HCT116 (cell line): Measurements from ENCODE around the gene POLR3G. TPM values are rescaled to one million over a fixed set of nuclear protein-coding genes. Genes with fewer than 3 reads are reported as not detected.

Experiments
- ATAC-seq: fragments of 200-7000 bp; cut with Tn5 transposase; 2 replicates; pipeline ENCODE4 v1.9.1; 2020; ENCODE audit warnings: mild to moderate bottlenecking, moderate library complexity
- BruUV-seq: library from RNA; stranded (reverse); fragments of 400-500 nt; replicated peaks from 2 replicates; lab custom pipeline; 2021; lab: Mats Ljungman, UMichigan
- CTCF ChIA-PET: fragments of 300-600 bp; sonication (Branson Sonifier 250); formaldehyde crosslinking; loops from one replicate; lab custom pipeline; 2021; ENCODE audit warnings: antibody characterized with exemption; lab: Charles Lee
- POLR2A ChIA-PET: fragments of 300-600, 350-600 bp; sonication (Branson Sonifier 250); formaldehyde crosslinking; loops from one replicate; lab custom pipeline; 2021; ENCODE audit warnings: antibody characterized with exemption; lab: Charles Lee
- RAD21 ChIA-PET, 2 experiments: fragments of 300-600 bp; sonication (Branson Sonifier 250); formaldehyde crosslinking; loops; one replicate each; lab custom pipeline; 2023; ENCODE audit warnings: low total read pairs in 2 of 2; ENCODE audit not compliant: uncharacterized antibody in 2 of 2, unreplicated experiment in 2 of 2, low non-redundant PET in 1 of 2; lab: Charles Lee
- DNase-seq: peaks from one replicate; pipeline ENCODE4 v3.0.0-alpha.2; 2010; ENCODE audit warnings: low read depth, low spot score
- H2AFZ ChIP-seq: fragments of 200-600 bp; shearing (Covaris generic), sonication (generic); 2 replicates; pipeline ENCODE4 v1.6.1; 2017; ENCODE audit warnings: low read depth, mixed run types, mixed read lengths, antibody characterized with exemption, low read length; ENCODE audit not compliant: poor library complexity, severe bottlenecking
- H3K27ac ChIP-seq: 2 replicates; pipeline ENCODE4 v1.5.1; 2012; ENCODE audit warnings: low read depth, low read length
- H3K27me3 ChIP-seq: fragments of 200-600 bp; sonication (generic); 2 replicates; pipeline ENCODE4 v1.6.1; 2016; ENCODE audit warnings: mixed run types, low read length, mixed read lengths; ENCODE audit not compliant: insufficient read depth
- H3K36me3 ChIP-seq, 2 experiments: fragments of 200-500 bp in 1 of 2; fragments of 200-600 bp in 1 of 2; sonication (Bioruptor generic) in 1 of 2; sonication (generic) in 1 of 2; 2 replicates each; pipeline versions ENCODE4 v1.5.1 to v1.6.1; 2014 to 2016; ENCODE audit warnings: low read length in 2 of 2, inconsistent platforms in 1 of 2, mixed read lengths in 1 of 2, mixed run types in 1 of 2; ENCODE audit not compliant: insufficient read depth in 2 of 2, control insufficient read depth in 1 of 2
- H3K4me1 ChIP-seq, 2 experiments: fragments of 200-600 bp in 1 of 2; sonication (generic) in 1 of 2; 2 replicates each; pipeline versions ENCODE4 v1.5.1 to v1.6.1; 2012 to 2017; ENCODE audit warnings: low read length in 2 of 2, inconsistent platforms in 1 of 2, mild to moderate bottlenecking in 1 of 2, mixed read lengths in 1 of 2, mixed run types in 1 of 2, moderate library complexity in 1 of 2; ENCODE audit not compliant: insufficient read depth in 2 of 2, control insufficient read depth in 1 of 2
- H3K4me2 ChIP-seq: fragments of 200-600 bp; sonication (generic); 2 replicates; pipeline ENCODE4 v1.6.1; 2017; ENCODE audit warnings: mixed run types, low read length, mixed read lengths
- H3K4me3 ChIP-seq, 2 experiments: fragments of 200-600 bp in 1 of 2; sonication (generic) in 1 of 2; replicated peaks in 1 of 2; 2 replicates each; pipeline ENCODE4 v1.5.1; 2011 to 2016; ENCODE audit warnings: low read length in 2 of 2, control low read depth in 1 of 2, low read depth in 1 of 2, mild to moderate bottlenecking in 1 of 2, mixed read lengths in 1 of 2, mixed run types in 1 of 2
- H3K79me2 ChIP-seq: fragments of 200-600 bp; sonication (generic); 2 replicates; pipeline ENCODE4 v1.6.1; 2017; ENCODE audit warnings: mild to moderate bottlenecking, mixed run types, low read length, moderate library complexity, mixed read lengths; ENCODE audit not compliant: insufficient read depth
- H3K9ac ChIP-seq: fragments of 200-600 bp; sonication (generic); 2 replicates; pipeline ENCODE4 v1.6.1; 2016; ENCODE audit warnings: low read length, mixed read lengths
- H3K9me2 ChIP-seq: fragments of 200-600 bp; sonication (generic), shearing (Covaris generic); 2 replicates; pipeline ENCODE4 v1.6.1; 2017; ENCODE audit warnings: mixed run types, mild to moderate bottlenecking, moderate library complexity; ENCODE audit not compliant: insufficient read depth
- H3K9me3 ChIP-seq, 2 experiments: fragments of 200-500 bp in 1 of 2; fragments of 200-600 bp in 1 of 2; sonication (Bioruptor generic) in 1 of 2; sonication (generic) in 1 of 2; 2 replicates each; pipeline ENCODE4 v1.6.1; 2014 to 2017; ENCODE audit warnings: low read length in 2 of 2, mixed read lengths in 2 of 2, inconsistent platforms in 1 of 2, low read depth in 1 of 2, mild to moderate bottlenecking in 1 of 2, mixed run types in 1 of 2, moderate library complexity in 1 of 2; ENCODE audit not compliant: control insufficient read depth in 1 of 2, insufficient read depth in 1 of 2
- H4K20me1 ChIP-seq: fragments of 200-600 bp; sonication (generic), shearing (Covaris generic); 2 replicates; pipeline ENCODE4 v1.6.1; 2017; ENCODE audit warnings: mixed run types, mild to moderate bottlenecking, moderate library complexity; ENCODE audit not compliant: insufficient read depth
- CEBPB ChIP-seq: IDR thresholded peaks from 2 replicates; pipeline ENCODE4 v1.6.1; 2012; ENCODE audit warnings: low read depth
- EGR1 ChIP-seq: IDR thresholded peaks from 2 replicates; pipeline ENCODE4 v1.6.1; 2012; ENCODE audit warnings: low read depth
- ELF1 ChIP-seq: IDR thresholded peaks from 2 replicates; pipeline ENCODE4 v1.6.1; 2012; ENCODE audit warnings: low read depth, borderline replicate concordance
- POLR2A ChIP-seq: IDR thresholded peaks from 2 replicates; pipeline ENCODE4 v1.7.0; 2011; ENCODE audit warnings: borderline replicate concordance; ENCODE audit not compliant: insufficient read depth, insufficient read length; ENCODE audit errors: extremely low read depth
- POLR2AphosphoS5 ChIP-seq: IDR thresholded peaks from 2 replicates; pipeline ENCODE4 v1.6.1; 2011; ENCODE audit warnings: mild to moderate bottlenecking, low read depth, low read length, moderate library complexity
- RAD21 ChIP-seq: IDR thresholded peaks from 2 replicates; pipeline ENCODE4 v1.6.1; 2012; ENCODE audit warnings: low read depth, mild to moderate bottlenecking
- SIN3A ChIP-seq: IDR thresholded peaks from 2 replicates; pipeline ENCODE4 v1.6.1; 2012; ENCODE audit warnings: low read depth
- TCF7L2 ChIP-seq: IDR thresholded peaks from 2 replicates; pipeline ENCODE4 v1.7.0; 2011; ENCODE audit warnings: borderline replicate concordance, inconsistent platforms; ENCODE audit not compliant: insufficient read depth, insufficient read length; ENCODE audit errors: extremely low read depth
- ZNF274 ChIP-seq: fragments of 200-500 bp; sonication (Bioruptor generic); IDR thresholded peaks from 2 replicates; pipeline ENCODE4 v1.6.1; 2014; ENCODE audit warnings: mild to moderate bottlenecking, low read depth, low read length, inconsistent platforms
- intact Hi-C: fragments of 100-400 bp; cut with micrococcal nuclease; formaldehyde crosslinking; loops from 2 replicates; pipeline ENCODE4 v1.10.0; 2022
- total RNA-seq: library from RNA; stranded (reverse); gene quantifications from one replicate; pipeline ENCODE4 v1.2.1, GENCODE V29; 2021; ENCODE audit not compliant: unreplicated experiment
- TF ChIP-seq, protein P1 (sequence below): IDR thresholded peaks from 2 replicates; pipeline ENCODE4 v1.6.1; 2012
- TF ChIP-seq, protein P2 (sequence below): IDR thresholded peaks from 2 replicates; pipeline ENCODE4 v1.6.1; 2011; ENCODE audit warnings: mild to moderate bottlenecking, low read length, moderate library complexity; ENCODE audit not compliant: insufficient replicate concordance; ENCODE audit errors: extremely low read depth
- TF ChIP-seq, protein P3 (sequence below): IDR thresholded peaks from 2 replicates; pipeline ENCODE4 v1.6.1; 2012

The POLR3G gene
- total RNA-seq, 1 experiment from 2014 or later = 44.8 TPM

DNA sequence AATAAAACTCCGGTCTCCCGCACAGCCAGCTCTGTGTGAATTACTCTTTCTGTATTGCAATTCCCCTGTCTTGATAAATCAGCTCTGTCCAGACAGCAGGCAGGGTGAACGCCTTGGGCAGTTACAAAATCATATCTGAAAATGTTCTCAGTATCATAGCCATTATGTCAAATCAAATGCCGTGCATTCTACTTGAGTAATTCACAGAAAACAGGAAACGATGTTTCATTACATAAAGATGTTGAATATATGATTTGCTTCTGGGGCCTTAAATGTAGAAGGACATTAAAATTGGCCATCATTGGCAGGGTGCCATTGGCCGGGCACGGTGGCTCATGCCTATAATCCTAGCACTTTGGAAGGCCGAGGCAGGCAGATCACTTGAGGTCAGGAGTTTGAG, 8.5 kb downstream of the POLR3G start:
- ChIA-PET RAD21 (no interaction called here), POLR2A (no interaction called here), CTCF (no interaction called here)
- no peak overlapping the region for H3K4me2 ChIP-seq
- H4K20me1 ChIP-seq = no peaks in the 10 kb centered on the region
- H3K9ac ChIP-seq = no peak overlapping the region
- no TSS peak for BruUV-seq
- no peak for TF ChIP-seq ZNF274
- no peak for TF ChIP-seq POLR2A
- TF ChIP-seq RAD21 = no peak
- TF ChIP-seq, protein P1, sequence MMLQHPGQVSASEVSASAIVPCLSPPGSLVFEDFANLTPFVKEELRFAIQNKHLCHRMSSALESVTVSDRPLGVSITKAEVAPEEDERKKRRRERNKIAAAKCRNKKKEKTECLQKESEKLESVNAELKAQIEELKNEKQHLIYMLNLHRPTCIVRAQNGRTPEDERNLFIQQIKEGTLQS = no peak
- no peak for TF ChIP-seq ELF1
- TF ChIP-seq TCF7L2 = no peak
- TF ChIP-seq EGR1 = no peak
- TF ChIP-seq SIN3A = no peak
- TF ChIP-seq, protein P2, sequence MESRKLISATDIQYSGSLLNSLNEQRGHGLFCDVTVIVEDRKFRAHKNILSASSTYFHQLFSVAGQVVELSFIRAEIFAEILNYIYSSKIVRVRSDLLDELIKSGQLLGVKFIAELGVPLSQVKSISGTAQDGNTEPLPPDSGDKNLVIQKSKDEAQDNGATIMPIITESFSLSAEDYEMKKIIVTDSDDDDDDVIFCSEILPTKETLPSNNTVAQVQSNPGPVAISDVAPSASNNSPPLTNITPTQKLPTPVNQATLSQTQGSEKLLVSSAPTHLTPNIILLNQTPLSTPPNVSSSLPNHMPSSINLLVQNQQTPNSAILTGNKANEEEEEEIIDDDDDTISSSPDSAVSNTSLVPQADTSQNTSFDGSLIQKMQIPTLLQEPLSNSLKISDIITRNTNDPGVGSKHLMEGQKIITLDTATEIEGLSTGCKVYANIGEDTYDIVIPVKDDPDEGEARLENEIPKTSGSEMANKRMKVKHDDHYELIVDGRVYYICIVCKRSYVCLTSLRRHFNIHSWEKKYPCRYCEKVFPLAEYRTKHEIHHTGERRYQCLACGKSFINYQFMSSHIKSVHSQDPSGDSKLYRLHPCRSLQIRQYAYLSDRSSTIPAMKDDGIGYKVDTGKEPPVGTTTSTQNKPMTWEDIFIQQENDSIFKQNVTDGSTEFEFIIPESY = no peak
- no peak for TF ChIP-seq POLR2AphosphoS5
- TF ChIP-seq, protein P3, sequence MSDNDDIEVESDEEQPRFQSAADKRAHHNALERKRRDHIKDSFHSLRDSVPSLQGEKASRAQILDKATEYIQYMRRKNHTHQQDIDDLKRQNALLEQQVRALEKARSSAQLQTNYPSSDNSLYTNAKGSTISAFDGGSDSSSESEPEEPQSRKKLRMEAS = no peak
- TF ChIP-seq CEBPB = no peak
- no peak overlapping the region for H3K4me3 ChIP-seq
- no peak overlapping the region for H3K27ac ChIP-seq
- H3K27me3 ChIP-seq = no peaks in the 10 kb centered on the region
- ATAC-seq (no peak), DNase-seq (no peak)
- no peaks in the 10 kb centered on the region for H3K9me2 ChIP-seq
- intact Hi-C loops = no loop called here
- no peak overlapping the region for H2AFZ ChIP-seq
- no peaks in the 10 kb centered on the region for H3K4me1 ChIP-seq
- peaks cover 3 to 11% of the 10 kb centered on the region in 2 experiments; a peak in 2 of 4 replicates for H3K36me3 ChIP-seq
- peaks cover 61% of the 10 kb centered on the region for H3K79me2 ChIP-seq
- no peaks in the 10 kb centered on the region for H3K9me3 ChIP-seq
